OCI-LY1 (cell line): ENCODE measurements around the gene ANKS1A.

Experiments used
- H2AFZ ChIP-seq: fragments of 200-600 bp; sonication (generic), shearing (Covaris generic); 2 replicates; pipeline ENCODE4 v1.6.0; 2014; ENCODE audit warnings: antibody characterized with exemption, mild to moderate bottlenecking, low read length
- H3F3A ChIP-seq: fragments of 200-600 bp; sonication (generic), shearing (Covaris generic); 2 replicates; pipeline ENCODE4 v1.6.0; 2014; ENCODE audit warnings: mild to moderate bottlenecking, antibody characterized with exemption, low read length, moderate library complexity; ENCODE audit not compliant: insufficient read depth
- H3K27ac ChIP-seq: fragments of 200-600 bp; sonication (generic); 2 replicates; pipeline ENCODE4 v1.5.1; 2014; ENCODE audit warnings: low read length, mixed run types, mild to moderate bottlenecking, low read depth; ENCODE audit not compliant: poor library complexity, severe bottlenecking
- H3K27me3 ChIP-seq: fragments of 200-600 bp; sonication (generic); 2 replicates; pipeline ENCODE4 v1.6.0; 2014; ENCODE audit warnings: antibody characterized with exemption, mild to moderate bottlenecking, low read length, moderate library complexity; ENCODE audit not compliant: insufficient read depth
- H3K36me3 ChIP-seq: fragments of 200-600 bp; sonication (generic); 2 replicates; pipeline ENCODE4 v1.6.1; 2014; ENCODE audit warnings: mild to moderate bottlenecking, antibody characterized with exemption, low read length, moderate library complexity, mixed read lengths; ENCODE audit not compliant: insufficient read depth
- H3K4me1 ChIP-seq: fragments of 200-600 bp; sonication (generic); 2 replicates; pipeline ENCODE4 v1.5.1; 2014; ENCODE audit warnings: mild to moderate bottlenecking, low read length, moderate library complexity; ENCODE audit not compliant: insufficient read depth, severe bottlenecking
- H3K4me2 ChIP-seq: fragments of 200-600 bp; sonication (generic), shearing (Covaris generic); 2 replicates; pipeline ENCODE4 v1.6.1; 2014; ENCODE audit warnings: low read length
- H3K4me3 ChIP-seq: fragments of 200-600 bp; sonication (generic); 2 replicates; pipeline ENCODE4 v1.5.1; 2014; ENCODE audit warnings: low read length, low read depth, mild to moderate bottlenecking, mixed read lengths; ENCODE audit not compliant: poor library complexity, severe bottlenecking
- H3K79me2 ChIP-seq: fragments of 200-600 bp; shearing (Covaris generic); 2 replicates; pipeline ENCODE4 v1.6.1; 2016; ENCODE audit warnings: mixed run types, low read length, mixed read lengths; ENCODE audit not compliant: insufficient read depth
- H3K9ac ChIP-seq: fragments of 200-600 bp; sonication (generic), shearing (Covaris generic); 2 replicates; pipeline ENCODE4 v1.6.1; 2014; ENCODE audit warnings: mild to moderate bottlenecking, low read length, mixed read lengths
- H3K9me2 ChIP-seq: fragments of 200-600 bp; sonication (generic), shearing (Covaris generic); 2 replicates; pipeline ENCODE4 v1.6.1; 2014; ENCODE audit warnings: low read depth, mild to moderate bottlenecking, low read length, mixed read lengths
- H3K9me3 ChIP-seq: fragments of 200-600 bp; shearing (Covaris generic); 2 replicates; pipeline ENCODE4 v1.6.1; 2014; ENCODE audit warnings: low read length, mixed read lengths
- H4K20me1 ChIP-seq: fragments of 200-600 bp; sonication (generic), shearing (Covaris generic); 2 replicates; pipeline ENCODE4 v1.6.0; 2016; ENCODE audit warnings: mild to moderate bottlenecking, low read length; ENCODE audit not compliant: insufficient read depth
- EZH2 ChIP-seq: fragments of 200-600 bp; sonication (generic), shearing (Covaris generic); IDR thresholded peaks from 2 replicates; pipeline ENCODE4 v1.8.0; 2017; ENCODE audit warnings: borderline replicate concordance, mixed run types, mild to moderate bottlenecking, antibody characterized with exemption, low read length, moderate library complexity, mixed read lengths
- TF ChIP-seq, protein P1 (sequence below): fragments of 200-600 bp; sonication (generic), shearing (Covaris generic); IDR thresholded peaks from 2 replicates; pipeline ENCODE4 v1.5.1; 2017; ENCODE audit warnings: mild to moderate bottlenecking, antibody characterized with exemption, low read length, moderate library complexity, mixed read lengths

Gene ANKS1A

DNA sequence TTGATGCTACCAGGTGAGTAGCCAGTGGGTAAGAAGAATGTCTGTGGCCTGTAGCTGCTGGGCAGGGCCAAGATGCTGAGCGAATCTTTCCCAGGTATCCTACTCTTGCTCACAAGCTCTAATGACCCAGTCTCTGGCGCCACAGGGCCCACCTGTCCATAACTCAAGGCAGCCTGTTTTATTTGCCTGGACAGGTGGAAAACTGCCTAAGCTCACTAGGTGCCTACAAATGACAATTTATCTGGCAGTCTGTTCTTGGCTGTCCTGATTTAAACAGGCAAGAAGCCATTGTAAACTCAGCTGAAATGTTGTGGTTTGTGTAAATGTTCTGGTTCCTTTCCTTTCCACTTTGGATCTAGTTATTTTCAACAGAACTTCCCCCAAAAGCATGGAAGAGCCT lies 138.8 kb downstream of the ANKS1A start:
- no peak for TF ChIP-seq EZH2
- TF ChIP-seq, protein P1, sequence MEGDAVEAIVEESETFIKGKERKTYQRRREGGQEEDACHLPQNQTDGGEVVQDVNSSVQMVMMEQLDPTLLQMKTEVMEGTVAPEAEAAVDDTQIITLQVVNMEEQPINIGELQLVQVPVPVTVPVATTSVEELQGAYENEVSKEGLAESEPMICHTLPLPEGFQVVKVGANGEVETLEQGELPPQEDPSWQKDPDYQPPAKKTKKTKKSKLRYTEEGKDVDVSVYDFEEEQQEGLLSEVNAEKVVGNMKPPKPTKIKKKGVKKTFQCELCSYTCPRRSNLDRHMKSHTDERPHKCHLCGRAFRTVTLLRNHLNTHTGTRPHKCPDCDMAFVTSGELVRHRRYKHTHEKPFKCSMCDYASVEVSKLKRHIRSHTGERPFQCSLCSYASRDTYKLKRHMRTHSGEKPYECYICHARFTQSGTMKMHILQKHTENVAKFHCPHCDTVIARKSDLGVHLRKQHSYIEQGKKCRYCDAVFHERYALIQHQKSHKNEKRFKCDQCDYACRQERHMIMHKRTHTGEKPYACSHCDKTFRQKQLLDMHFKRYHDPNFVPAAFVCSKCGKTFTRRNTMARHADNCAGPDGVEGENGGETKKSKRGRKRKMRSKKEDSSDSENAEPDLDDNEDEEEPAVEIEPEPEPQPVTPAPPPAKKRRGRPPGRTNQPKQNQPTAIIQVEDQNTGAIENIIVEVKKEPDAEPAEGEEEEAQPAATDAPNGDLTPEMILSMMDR = no peak
- Histone ChIP-seq H3K9ac (no peak overlapping the region), H3K4me1 (no peaks in the 10 kb centered on the region), H2AFZ (no peak overlapping the region), H3K27me3 (no peaks in the 10 kb centered on the region), H3K27ac (no peak overlapping the region), H3K9me3 (no peaks in the 10 kb centered on the region), H3K4me3 (no peak overlapping the region), H3K79me2 (no peaks in the 10 kb centered on the region), H3K36me3 (no peaks in the 10 kb centered on the region), H3K4me2 (no peak overlapping the region), H4K20me1 (no peaks in the 10 kb centered on the region), H3K9me2 (no peaks in the 10 kb centered on the region), H3F3A (no peaks in the 10 kb centered on the region)

DNA sequence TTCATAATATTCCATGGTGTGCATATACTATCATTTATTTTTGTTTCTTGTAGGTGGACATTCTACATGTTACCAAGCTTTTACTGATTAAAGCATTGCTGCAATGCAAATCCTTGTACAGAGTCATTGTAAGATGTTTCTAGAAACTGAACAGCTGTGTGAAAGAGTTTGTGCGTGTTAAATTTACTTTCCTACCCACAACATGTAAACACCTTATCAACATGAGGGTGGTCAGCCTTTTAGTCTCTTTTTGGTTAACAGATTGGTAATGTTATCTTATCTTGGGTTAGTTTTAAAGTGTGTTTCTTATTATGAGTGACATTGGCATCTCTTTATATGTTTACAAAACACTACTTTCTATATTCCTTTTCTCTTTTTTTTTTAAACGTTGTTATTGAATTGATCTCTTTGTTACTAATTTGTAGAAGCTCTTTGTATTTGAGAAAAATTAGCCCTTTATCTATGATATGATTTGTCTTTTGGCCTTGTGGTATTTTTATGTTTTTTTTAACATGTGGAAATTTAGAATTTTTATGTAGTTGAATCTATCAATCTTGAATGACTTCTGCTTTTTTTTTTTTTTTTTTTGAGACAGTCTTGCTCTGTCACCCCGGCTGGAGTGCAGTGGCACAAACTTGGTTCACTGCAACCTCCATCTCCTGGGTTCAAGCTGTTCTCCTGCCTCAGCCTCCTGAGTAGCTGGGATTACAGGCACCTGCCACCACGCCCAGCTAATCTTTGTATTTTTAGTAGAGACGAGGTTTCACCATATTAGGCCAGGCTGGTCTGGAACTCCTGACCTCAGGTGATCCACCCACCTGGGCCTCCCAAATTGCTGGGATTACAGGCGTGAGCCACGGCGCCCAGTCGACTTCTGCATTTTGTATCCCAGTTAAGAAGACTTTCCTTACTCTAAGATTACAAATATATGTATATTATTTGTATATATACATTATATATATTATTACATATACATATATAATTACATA lies 140.0 kb downstream of the ANKS1A start:
- no peak overlapping the region for H3K27ac ChIP-seq
- H3K79me2 ChIP-seq = no peaks in the 10 kb centered on the region

DNA sequence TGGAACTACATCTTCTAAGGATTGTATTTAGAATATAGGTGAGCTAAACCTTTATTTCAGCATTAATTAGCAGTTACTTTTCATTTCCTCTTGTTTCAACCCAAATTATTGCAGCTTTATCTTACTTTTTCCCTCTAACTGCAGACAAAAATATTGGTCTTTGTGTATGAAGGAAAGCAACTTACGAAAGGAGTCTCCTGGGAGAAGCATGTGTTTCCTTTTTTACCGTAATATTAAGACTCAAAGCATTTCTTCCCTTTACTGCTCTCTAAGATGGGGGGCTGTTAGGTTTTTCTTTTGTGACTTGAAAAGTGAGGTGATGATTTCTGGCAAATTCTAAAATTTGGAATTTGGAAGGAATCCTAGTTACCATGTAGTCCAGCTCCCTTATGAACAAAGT lies 141.0 kb downstream of the ANKS1A start:
- H3K4me2 ChIP-seq = no peak overlapping the region
- no peak for TF ChIP-seq EZH2
- no peak overlapping the region for H3K4me3 ChIP-seq
- no peaks in the 10 kb centered on the region; the same call in 1 of the 2 replicates for H3K36me3 ChIP-seq
- H3F3A ChIP-seq = no peaks in the 10 kb centered on the region
- H4K20me1 ChIP-seq = no peaks in the 10 kb centered on the region
- no peak overlapping the region for H2AFZ ChIP-seq
- H3K9me2 ChIP-seq = no peaks in the 10 kb centered on the region
- H3K79me2 ChIP-seq = no peaks in the 10 kb centered on the region
- no peak overlapping the region for H3K9ac ChIP-seq
- H3K27me3 ChIP-seq = no peaks in the 10 kb centered on the region
- H3K9me3 ChIP-seq = no peaks in the 10 kb centered on the region
- H3K27ac ChIP-seq = no peak overlapping the region
- no peaks in the 10 kb centered on the region for H3K4me1 ChIP-seq

More for the DNA sequence above, 140.0 kb downstream of the ANKS1A start:
- no peaks in the 10 kb centered on the region for H3K4me1 ChIP-seq
- H3K9ac ChIP-seq = no peak overlapping the region
- H3K9me3 ChIP-seq = no peaks in the 10 kb centered on the region
- no peak for TF ChIP-seq EZH2
- TF ChIP-seq, protein P1 = no peak
- H3K27me3 ChIP-seq = no peaks in the 10 kb centered on the region
- H3K36me3 ChIP-seq = no peaks in the 10 kb centered on the region; the same call in 1 of the 2 replicates
- H3K9me2 ChIP-seq = no peaks in the 10 kb centered on the region
- no peaks in the 10 kb centered on the region for H3F3A ChIP-seq
- H3K4me3 ChIP-seq = no peak overlapping the region
- H4K20me1 ChIP-seq = no peaks in the 10 kb centered on the region
- no peak overlapping the region for H3K4me2 ChIP-seq
- no peak overlapping the region for H2AFZ ChIP-seq
